Measurements from ENCODE around the gene CSF3R. TPM values are rescaled to one million over a fixed set of nuclear protein-coding genes. Genes with fewer than 3 reads are reported as not detected.

Gene CSF3R
- total RNA-seq, 3 donors from 2014 or later (not counting 1 experiment from before 2014, with no cell fraction given) = 5.7 to 74.9 (median 11.7) TPM

- Mint-ChIP-seq H3K9me3 (no peaks in the 10 kb centered on the region), H3K27ac (no peak overlapping the region), H3K4me1 (no peaks in the 10 kb centered on the region), H3K36me3 (no peaks in the 10 kb centered on the region), H3K4me3 (no peak overlapping the region), H3K27me3 (ENCODE audit: low read depth in 2 of 2) (no peaks in the 10 kb centered on the region)
- Histone ChIP-seq H3K27me3 (ENCODE audit: control insufficient read depth, insufficient read depth, low read length) (no peaks in the 10 kb centered on the region), H3K27ac (ENCODE audit: low read length) (no peak overlapping the region), H3K4me1 (ENCODE audit: control insufficient read depth, insufficient read depth, low read length) (no peaks in the 10 kb centered on the region), H3K4me3 (ENCODE audit: low read length) (no peak overlapping the region), H3K36me3 (ENCODE audit: control insufficient read depth, insufficient read depth, low read length) (no peaks in the 10 kb centered on the region), H3K9me3 (ENCODE audit: control insufficient read depth, insufficient read depth, low read length) (no peaks in the 10 kb centered on the region)
- no peak for ATAC-seq
- TF ChIP-seq CTCF (IDR thresholded peaks at IDR 0.05) = no peak
- intact Hi-C loops (cut with micrococcal nuclease) = no loop called here
- DNase-seq = no peak
- 82% methylated on average over 12 of the region's 12 CpGs for WGBS (ENCODE audit: insufficient coverage)
These were observed 39.9 kb upstream of the CSF3R start for GRCh38 chr1:36522461-36523229.

- Mint-ChIP-seq H3K4me3 (no peak overlapping the region), H3K36me3 (no peaks in the 10 kb centered on the region), H3K27me3 (ENCODE audit: low read depth in 2 of 2) (peaks cover 0 to 2% of the 10 kb centered on the region in 2 donors), H3K27ac (no peak overlapping the region), H3K9me3 (no peaks in the 10 kb centered on the region), H3K4me1 (no peaks in the 10 kb centered on the region)
- no peaks in the 10 kb centered on the region for H3K27me3 ChIP-seq (ENCODE audit: control insufficient read depth, insufficient read depth, low read length)
- no peaks in the 10 kb centered on the region for H3K36me3 ChIP-seq (ENCODE audit: control insufficient read depth, insufficient read depth, low read length)
- H3K4me1 ChIP-seq (ENCODE audit: control insufficient read depth, insufficient read depth, low read length) = no peaks in the 10 kb centered on the region
- H3K27ac ChIP-seq (ENCODE audit: low read length) = no peak overlapping the region
- TF ChIP-seq CTCF (IDR thresholded peaks at IDR 0.05) = no peak
- no peak overlapping the region for H3K4me3 ChIP-seq (ENCODE audit: low read length)
- DNase-seq = no peak
- H3K9me3 ChIP-seq (ENCODE audit: control insufficient read depth, insufficient read depth, low read length) = no peaks in the 10 kb centered on the region
- ATAC-seq = no peak
- 94% methylated on average over 8 of the region's 8 CpGs for WGBS (ENCODE audit: insufficient coverage)
- intact Hi-C loops (cut with micrococcal nuclease) = no loop called here
These were observed 39.3 kb upstream of the CSF3R start for GRCh38 chr1:36522021-36522420.

- Mint-ChIP-seq H3K9me3 (no peaks in the 10 kb centered on the region), H3K27me3 (ENCODE audit: low read depth in 2 of 2) (peaks cover 0 to 2% of the 10 kb centered on the region in 2 donors), H3K36me3 (no peaks in the 10 kb centered on the region), H3K27ac (no peak overlapping the region), H3K4me1 (no peaks in the 10 kb centered on the region), H3K4me3 (no peak overlapping the region)
- Histone ChIP-seq H3K27me3 (ENCODE audit: control insufficient read depth, insufficient read depth, low read length) (no peaks in the 10 kb centered on the region), H3K36me3 (ENCODE audit: control insufficient read depth, insufficient read depth, low read length) (no peaks in the 10 kb centered on the region), H3K9me3 (ENCODE audit: control insufficient read depth, insufficient read depth, low read length) (no peaks in the 10 kb centered on the region), H3K27ac (ENCODE audit: low read length) (no peak overlapping the region), H3K4me3 (ENCODE audit: low read length) (no peak overlapping the region), H3K4me1 (ENCODE audit: control insufficient read depth, insufficient read depth, low read length) (no peaks in the 10 kb centered on the region)
- TF ChIP-seq CTCF (IDR thresholded peaks at IDR 0.05) = no peak
- no peak for DNase-seq
- intact Hi-C loops (cut with micrococcal nuclease) = no loop called here
- no peak for ATAC-seq
- WGBS (ENCODE audit: insufficient coverage) = 96% methylated on average over 12 of the region's 12 CpGs
These were observed 38.2 kb upstream of the CSF3R start for GRCh38 chr1:36520771-36521420.
